Raji (cell line): ENCODE results near the gene MCF2L2.

Experiments
- POLR2A ChIP-seq: IDR thresholded peaks from 2 replicates; pipeline ENCODE4 v1.6.1; 2011; ENCODE audit warnings: low read depth, low read length, control low read depth; ENCODE audit not compliant: insufficient read depth

MCF2L2 gene

DNA sequence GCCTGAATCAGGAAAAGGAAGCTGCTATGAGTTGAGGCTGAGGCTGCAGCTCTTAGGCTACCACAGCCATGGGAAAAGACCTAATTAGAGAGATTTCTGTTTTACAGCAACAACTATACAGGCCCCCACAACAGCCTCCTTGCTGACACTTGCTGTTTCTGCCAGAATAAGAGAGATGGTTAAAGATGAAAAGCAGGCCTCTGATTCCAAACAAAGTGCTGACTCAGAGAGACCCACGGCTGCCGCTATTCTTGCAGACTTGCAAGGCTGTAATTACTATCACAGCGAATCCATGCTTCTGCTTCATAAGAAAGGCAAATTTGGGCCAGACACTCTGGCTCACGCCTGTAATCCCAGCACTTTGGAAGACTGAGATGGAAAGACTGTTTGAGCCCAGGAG is 41.8 kb downstream of the MCF2L2 start:
- no peak for TF ChIP-seq POLR2A

- no peak for TF ChIP-seq POLR2A
These were observed 42.5 kb downstream of the MCF2L2 start for GRCh38 chr3:183385698-183386613.

- no peak for TF ChIP-seq POLR2A
These were observed 46.7 kb downstream of the MCF2L2 start for GRCh38 chr3:183381673-183382072.

DNA sequence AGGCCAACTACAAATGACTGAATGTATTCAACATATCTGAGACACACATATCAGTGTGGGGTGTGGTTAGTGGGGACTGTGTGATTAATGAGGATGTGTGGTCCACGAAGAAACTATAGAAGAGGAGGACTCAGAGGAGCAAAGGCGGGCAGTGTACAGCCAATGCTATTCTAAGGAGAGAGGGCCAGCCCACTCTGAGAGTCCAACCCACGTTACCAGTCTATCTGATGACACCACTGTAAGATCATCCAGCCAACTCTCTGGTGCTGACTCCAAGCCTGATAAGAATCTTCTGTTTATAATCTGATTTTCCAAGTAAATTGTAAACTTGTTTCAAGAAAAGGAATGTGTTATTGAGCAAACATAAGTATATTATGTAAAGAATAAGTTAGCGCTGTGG is 47.2 kb downstream of the MCF2L2 start:
- TF ChIP-seq POLR2A, result no peak

DNA sequence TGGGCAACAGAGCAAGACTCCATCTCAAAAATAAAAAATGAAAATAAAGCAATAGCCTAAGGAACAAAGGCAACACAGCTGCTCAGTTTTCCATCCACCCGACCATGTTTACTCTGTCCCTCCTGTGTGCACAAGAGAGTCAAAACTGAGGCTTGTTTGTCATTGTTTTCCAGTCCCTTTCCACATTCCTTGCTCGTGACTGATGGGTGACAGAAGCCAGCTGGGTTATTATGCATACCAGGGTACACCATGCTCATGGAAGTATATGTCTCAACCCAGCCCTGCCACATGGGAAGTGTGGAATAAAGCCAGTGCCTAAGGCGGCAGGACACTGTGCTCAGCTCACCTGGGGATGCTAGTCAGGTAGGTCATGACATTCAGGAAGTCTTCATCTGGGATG is 49.5 kb downstream of the MCF2L2 start:
- TF ChIP-seq POLR2A, result no peak

DNA sequence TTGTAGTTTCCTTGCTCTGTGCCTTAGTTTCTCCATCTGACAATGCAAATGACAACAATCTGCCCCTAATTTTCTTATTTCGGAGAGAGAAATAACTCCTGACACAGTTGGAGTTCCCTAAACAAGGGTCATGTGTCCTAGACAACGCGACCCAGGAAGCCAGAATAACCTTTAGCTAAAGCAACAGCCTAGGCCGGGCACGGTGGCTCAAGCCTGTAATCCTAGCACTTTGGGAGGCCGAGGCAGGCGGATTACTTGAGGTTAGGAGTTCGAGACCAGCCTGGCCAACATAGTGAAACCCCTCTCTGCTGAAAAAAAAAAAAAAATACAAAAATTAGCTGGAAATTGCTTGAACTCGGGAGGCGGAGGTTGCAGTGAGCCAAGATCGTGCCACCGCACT is 49.9 kb downstream of the MCF2L2 start:
- no peak for TF ChIP-seq POLR2A

- TF ChIP-seq POLR2A, result no peak
These were observed 50.4 kb downstream of the MCF2L2 start for GRCh38 chr3:183378008-183378407.

DNA sequence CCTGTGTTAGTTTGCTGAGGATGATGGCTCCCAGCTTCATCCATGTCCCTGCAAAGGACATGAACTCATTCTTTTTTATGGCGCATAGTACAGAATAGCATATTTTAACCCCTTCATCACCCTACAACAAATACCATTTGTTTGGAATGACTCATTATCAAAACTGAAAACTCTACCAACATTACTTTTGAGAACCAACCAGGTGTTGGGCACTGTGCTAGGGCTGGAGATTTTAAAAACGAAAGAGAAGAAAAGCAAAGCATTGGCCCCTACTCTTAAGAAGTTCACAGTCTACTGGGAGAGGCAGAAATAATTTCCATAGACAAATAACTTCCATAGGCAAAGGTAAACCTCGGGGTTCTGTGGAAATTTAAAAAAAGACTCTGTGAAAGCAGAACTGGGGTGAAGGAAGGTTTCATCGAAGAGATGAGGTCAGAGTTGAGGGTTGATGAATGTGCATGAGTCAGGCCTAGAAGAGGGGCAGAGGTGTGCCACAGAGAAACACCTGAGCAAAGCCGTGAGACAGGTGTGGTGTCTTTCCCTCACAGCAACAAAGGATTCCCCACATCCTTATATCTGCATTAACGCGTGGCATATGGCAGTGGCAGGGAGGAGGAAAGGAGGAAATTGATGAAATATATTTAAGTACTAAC is 51.0 kb downstream of the MCF2L2 start:
- no peak for TF ChIP-seq POLR2A

DNA sequence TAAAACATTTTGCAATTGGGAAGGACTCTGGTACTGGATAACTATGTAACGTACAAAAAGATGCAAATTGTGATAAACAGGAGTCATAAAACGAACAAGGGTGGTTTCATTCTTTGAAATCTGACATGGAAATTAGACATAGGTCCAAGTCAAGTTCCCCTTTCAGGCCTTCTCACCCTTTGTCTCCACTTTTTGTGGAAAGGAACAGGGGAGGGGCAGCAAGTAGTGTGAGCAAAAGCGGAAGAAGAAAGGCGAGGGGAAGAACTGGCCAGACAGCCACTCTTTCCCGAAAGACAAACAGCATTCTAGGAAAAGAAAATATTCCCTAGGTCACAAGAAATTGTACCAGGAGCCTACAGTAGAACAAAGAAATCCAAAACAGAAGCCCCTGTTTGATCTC is 52.6 kb downstream of the MCF2L2 start:
- no peak for TF ChIP-seq POLR2A

DNA sequence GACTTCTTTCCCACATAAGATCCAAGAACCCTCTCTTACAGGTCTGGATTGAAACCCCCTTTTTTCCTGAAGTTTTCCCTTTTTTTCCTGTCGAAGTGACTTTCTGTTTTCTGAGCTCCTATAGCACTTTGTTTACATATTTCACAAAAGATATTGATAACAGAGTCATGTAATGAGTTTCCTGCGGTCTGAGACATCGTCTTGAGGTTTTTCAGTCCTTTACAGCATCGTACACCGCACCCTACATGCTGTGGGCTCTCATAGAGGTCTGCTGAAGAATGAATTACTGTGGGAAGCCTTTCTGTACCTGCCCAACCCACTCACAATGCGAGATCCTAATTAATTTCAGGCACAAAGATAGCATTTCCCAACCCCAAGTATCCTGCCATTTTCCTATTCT is 53.1 kb downstream of the MCF2L2 start:
- TF ChIP-seq POLR2A, result no peak

DNA sequence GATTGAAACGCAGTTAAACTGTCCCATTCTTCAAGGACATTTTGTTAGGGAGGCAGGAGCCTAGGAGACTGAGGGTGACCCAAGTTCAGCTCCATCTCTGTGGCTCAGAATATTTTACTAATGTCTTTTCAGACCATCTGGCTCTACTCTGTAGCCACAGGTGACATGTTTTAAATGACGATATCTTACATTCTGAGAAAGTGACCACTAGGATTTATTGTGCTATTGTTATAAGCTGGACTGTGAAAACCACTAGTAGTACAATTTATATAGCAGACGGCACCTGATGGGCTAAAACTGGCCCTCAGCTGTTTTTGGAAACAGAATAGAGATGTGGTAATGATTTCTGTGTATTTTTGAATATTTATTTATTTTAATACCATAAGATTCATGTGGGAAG is 55.5 kb downstream of the MCF2L2 start:
- TF ChIP-seq POLR2A, result no peak

DNA sequence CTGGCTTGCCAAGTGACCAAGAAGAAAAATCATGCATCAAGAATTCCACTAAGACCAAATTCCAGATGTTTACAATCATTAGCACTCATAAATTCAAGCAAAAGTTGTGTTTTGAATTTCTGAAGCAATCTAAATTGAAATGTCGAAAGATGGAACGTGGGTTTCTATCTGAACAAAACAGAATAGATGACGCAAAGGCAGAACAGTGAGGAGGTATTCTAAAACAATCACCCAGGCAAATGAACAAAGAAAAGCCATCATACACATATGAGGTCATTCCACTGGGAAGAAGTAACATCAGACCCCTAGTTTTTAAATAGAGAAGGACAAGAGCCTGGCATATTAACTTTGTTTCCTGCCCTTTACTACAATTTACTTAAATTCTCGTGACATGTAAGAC is 58.0 kb downstream of the MCF2L2 start:
- no peak for TF ChIP-seq POLR2A

DNA sequence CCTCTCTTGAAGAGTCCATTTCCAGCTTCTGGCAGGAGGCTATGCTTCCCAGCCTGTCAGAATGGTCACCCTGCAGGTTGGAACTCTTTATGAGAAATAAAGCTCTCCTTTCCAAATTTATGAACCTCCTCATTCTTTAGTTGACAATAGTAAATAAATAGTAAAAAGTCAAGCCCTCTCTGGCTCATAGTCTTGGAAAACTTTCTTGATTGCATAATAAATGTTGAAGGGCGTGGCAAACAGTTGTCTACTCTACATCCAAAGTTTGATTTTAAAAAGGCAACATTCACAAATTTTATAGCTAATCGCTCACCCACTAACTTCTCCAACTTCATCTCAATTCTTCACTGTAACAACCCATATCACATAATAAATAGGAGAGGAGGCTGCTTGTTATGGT is 58.8 kb downstream of the MCF2L2 start:
- no peak for TF ChIP-seq POLR2A

- no peak for TF ChIP-seq POLR2A
These were observed 59.3 kb downstream of the MCF2L2 start for GRCh38 chr3:183369117-183369516.

- TF ChIP-seq POLR2A, result no peak
These were observed 67.3 kb downstream of the MCF2L2 start for GRCh38 chr3:183360971-183361624.

GRCh38 chr3:183359036-183359435 is 69.4 kb downstream of the MCF2L2 start:
- TF ChIP-seq POLR2A, result no peak
